GM21723 (cell line): ENCODE measurements around the gene POTEF.
"Not testable (repeated sequence)": the region's sequence is repeated elsewhere in the genome, so short reads cannot be mapped to it uniquely, and the experiment has no call there.

Experiments
- ATAC-seq: cut with Tn5 transposase; IDR thresholded peaks from one replicate; pipeline ENCODE4 v1.9.1; 2021; ENCODE audit warnings: mild to moderate bottlenecking, moderate library complexity; ENCODE audit not compliant: unreplicated experiment

Gene POTEF

DNA sequence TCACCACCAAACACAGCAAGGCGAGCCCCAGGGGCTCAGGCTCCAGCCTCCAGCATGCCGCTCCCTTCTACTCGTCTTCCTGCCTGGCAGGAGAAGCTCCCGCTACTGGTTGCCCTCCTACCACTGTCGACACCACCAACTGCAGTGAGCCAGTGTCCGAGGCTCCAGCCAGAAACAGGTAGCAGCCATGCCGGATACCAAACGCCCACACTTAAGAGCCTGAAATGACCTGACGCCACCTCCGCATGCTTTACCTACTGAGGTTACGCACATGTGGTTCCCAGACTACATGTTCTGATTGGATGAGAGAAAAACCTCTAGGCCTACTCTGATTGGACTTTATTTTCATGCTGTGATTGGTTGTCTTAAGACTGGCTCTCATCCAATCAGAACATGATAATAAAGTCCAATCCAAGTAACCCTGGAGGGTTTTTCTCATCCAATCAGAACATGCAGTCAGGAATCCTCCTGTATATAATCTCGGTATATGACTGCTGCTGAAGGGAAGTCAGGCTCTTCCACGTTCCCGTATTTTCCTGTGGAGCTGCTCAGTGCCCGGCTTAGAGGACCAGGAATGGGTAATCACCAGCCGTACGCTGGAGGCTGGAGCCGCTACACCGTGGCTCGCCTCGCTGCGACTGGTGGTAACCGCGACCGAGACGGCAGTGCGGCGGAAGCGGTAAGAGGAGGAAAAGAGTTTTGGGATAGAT is at the start of gene POTEF:
TSS of gene POTEF (minus strand) at position 103 of the 710 bp plus-strand sequence. CDS start 8,707 bp downstream, outside the sequence.
- ATAC-seq = not testable (repeated sequence)

DNA sequence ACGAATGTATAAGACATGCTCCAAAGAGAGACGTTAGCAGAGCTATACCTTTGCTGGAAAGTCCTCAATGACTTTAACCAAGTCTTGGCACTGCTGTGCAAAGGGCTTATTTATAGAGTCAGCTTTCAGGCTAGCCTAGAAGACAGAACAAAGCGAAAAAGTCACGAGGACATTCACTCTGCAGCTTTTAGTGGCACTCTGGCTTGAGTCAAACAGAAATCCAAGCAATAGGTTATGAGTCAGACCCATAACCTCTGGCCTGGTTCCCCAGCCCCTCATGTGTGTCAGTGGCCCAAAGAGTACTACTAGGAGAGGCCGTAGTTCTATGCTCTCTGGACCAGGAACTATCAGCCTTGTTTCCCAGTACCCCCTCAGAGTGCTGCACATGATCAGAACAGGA is 45.8 kb upstream of the POTEF start:
- peak; percentile 67 for ATAC-seq

DNA sequence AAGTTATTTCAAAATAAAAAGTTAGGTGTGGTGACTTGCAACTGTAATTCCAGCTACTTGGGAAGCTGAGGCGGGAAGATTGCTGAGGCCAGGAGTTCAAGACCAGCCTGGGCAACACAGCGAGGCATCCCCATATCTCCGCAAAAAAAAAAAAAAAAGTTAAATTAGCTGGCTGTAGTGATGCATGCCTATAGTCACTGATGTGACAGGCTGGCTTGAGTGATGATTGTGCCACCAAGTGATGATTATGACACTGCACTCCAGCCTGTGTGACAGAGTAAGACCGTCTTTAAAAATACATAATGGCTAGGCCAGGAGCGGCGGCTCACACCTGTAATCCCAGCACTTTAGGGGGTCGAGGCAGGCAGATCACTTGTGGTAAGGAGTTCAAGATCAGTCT is 40.9 kb upstream of the POTEF start:
- no peak for ATAC-seq

DNA sequence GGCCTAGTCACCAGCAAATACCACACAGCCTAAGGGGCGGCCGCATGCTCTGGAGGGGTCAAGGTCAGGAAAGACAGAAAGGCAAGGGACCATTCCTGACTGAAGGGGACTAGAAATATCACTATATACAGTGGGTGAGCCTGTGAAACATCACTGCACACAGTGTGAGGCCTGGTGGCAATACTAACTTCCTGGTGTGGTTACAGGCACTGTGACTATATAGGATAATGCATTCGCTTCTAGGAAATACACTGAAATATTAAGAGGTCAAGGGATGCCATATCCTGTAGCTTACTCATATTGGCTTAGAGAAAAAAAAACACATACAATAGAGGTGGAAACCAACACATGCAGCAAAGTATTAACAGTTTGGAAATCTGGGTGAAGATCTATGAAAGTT is 40.1 kb upstream of the POTEF start:
- not testable (repeated sequence) for ATAC-seq

DNA sequence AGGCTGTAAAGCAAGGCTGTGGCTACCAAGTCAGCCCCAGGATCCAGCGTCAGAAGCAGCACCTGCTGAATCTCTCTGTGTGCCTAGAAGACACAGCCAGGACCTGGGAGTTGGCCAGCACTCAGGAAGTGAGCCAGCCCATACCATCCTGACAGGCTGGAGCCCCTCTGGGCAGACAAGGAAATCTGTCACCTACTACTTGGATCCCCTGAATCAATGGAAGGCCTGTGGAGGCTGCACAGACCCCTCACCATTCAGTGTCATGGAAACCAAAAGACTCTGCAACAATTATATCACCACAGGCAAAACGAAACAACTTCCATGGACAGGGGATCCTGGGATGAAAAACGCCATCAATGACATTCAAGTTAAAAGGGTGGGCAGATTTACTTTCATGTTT is 37.6 kb upstream of the POTEF start:
- not testable (repeated sequence) for ATAC-seq

DNA sequence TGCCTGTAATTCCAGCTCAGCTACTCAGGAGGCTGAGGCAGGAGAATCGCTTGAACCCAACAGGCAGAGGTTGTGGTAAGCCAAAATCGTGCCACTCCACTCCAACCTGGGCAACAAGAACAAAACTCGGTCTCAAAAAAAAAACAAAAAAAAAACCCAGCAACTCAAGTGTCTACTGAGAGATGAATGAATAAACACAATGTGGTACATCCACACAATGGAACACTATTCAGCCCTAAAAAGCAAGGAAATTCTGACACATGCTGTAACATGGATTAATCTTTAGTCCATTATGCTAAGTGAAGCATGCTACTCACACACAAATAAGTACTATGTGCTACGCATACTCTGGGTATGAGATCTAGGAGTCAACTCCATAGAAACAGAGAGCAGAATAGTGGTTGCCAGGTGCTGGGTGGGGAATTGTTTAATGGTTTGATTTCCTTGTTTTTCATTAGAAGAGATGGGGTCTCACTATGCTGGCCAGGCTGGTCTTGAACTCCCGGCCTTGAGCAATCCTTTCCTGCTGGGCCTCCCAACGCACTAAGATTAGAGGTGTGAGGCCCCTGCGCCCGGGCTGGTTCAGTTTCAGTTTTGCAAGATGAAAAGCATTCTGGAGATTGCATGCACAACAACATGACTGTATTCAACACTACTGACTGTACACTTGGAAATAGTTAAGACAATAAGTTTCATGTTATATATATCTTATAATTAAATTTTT is 36.4 kb upstream of the POTEF start:
- no peak for ATAC-seq

DNA sequence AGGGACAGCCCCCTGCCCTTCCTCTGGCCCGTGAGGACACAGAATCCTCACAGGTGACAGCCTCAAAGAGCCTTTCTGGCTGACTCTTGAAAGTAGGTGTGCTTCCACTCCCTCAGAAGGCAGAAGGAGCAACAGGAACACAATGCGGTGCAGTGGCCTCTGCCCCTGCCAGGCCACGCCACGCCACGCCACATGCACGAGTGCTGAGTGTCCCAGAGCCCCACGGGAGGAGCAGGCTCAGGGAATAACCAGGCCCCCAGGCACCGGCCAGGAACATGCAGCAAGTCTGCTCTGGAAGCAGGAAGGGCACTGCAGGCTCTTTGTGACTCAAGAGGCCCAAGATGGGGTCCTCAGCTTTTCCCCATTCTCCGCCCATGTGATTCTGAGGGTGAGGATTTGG is 33.9 kb upstream of the POTEF start:
- no peak for ATAC-seq

DNA sequence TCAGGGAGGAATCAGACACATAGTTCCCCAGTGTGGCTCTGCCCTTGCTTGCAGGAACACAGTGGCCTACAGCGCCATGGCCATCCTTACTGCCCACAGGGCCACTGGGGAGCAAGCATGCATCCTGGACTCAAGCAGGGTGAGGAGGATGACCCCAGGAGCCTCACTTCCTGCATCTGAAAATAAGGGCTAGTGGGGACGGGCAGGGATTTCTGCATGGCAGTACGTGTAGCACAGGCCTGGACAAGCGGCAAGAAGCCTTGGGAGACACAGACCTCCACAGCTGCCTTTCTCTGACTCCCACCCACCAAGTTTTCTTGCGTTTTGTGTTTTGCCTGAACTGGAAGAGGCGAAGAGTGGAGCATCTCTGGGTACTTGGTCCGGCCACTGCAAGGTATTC is 33.5 kb upstream of the POTEF start:
- ATAC-seq = not testable (repeated sequence)

DNA sequence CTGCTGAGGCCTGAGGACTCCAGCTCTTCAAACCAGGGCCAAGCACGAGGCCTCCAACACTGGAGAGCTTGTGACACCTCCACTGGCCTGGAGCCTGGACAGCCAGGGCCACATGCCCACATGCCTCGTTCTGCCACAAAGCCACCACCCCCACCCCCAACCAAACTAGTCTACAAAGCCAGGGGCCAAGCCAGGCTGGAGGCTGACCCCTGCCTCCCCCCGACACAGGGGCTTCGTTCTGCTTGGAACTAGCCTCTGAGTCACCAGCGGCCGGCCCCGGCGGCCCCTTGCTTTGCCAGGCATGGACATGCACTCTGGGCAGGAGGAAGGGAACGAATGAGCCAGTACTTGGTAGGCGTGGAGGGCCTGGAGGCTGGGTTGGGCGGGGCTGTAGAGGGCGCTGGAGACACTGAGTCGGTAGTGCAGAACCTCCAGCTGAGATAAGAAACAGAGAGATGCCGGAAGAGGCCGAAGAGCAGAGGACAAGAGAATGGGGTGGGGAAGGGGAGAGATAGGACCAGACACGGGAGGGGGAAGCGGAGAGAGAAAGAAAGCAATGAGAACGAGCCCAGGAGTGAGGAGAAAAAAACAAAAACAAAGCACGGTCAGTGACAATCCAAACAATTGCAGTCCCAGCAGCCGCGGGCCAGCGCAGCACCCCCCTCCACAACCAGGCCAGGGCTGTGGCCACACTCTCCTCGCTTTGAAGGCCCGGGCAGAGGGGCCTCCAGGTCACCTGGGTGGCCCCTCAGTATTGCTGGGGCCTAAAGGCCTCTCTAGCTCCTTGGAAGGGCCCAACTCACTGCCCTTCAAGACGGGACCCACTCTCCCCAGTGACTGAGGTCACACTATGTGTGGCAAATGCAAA is 32.0 kb upstream of the POTEF start:
- not testable (repeated sequence) for ATAC-seq

DNA sequence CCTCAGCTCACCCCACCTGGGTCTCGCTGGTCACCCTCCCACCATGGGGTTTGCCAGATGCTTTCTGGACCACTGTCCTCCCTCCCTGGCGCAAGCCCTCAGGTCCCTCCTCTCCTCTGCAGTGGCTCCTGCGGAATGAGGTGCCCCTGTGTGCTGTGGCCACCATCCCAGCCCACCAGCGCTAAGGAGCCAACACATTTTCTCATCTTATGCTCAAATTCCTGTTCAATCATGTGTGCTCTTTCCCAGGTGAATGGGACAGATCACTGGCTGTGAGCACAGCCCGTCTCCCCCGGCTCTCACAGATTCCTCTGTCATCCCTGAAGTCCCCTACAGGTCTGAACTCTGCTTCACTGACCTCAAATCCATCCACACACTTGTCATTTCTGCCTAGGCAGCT is 31.1 kb upstream of the POTEF start:
- no peak for ATAC-seq

DNA sequence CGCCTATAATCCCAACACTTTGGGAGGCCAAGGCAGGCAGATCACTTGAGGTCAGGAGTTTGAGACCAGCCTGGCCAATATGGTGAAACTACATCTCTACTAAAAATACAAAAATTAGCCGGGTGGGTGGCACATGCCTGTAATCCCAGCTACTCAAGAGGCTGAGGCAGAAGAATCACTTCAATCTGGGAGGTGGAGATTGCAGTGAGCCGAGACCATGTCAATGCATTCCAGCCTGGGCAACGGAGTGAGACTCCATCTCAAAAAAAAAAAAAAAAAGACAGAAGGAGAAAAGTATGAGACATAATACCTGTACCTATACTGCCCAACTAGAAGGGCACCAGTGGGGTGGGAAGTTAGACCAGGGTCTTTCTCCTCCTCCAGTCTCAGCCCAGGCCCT is 30.4 kb upstream of the POTEF start:
- ATAC-seq = not testable (repeated sequence)

DNA sequence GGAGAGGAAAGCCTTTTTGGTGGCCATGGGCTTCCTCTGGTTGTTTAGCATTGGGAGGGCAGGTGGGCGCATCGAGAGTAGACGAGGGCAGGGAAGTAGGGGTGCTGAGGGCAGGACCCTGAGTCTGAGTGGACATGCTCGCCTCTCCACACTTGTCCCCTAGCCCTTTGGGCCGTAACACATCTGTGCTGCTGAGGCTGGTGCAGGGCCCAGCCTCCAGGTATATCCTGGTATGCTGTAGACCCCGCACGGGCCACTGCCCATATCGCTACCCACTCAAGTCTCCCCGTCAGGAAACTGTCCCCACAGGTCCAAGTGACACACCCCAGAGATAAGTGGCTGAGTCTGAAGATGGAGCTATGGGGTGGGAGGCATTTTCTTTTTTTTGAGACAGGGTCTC is 29.6 kb upstream of the POTEF start:
- ATAC-seq = no peak

DNA sequence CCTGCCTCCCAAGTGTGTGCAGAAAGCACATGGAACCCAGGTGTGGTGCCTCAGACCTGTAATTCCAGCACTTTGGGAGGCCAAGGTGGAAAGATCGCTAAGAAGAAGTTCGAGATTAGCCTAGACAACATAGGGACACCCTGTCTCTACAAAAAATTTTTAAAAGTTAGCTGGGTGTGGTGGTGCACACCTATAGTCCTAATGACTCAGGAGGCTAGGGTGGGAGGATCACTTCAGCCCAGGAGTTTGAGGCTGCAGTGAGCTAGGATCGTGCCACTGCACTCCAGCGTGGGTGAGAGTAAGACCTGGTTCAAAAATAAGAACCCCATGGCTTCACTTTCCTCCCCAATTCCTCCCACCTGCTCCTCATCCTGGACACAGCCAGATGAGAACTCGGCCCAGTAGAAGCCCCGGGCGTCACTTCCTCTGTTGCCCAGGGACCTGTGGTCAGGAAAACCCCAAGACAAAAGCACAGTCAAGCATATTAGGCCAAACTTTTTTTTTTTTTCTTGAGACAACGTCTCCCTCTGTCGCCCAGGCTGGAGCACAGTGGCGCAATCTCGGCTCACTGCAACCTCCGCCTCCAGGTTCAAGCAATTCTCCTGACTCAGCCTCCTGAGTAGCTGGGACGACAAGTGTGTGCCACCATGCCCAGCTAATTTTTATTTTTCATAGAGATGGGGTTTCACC is 28.9 kb upstream of the POTEF start:
- ATAC-seq = peak; percentile 88

DNA sequence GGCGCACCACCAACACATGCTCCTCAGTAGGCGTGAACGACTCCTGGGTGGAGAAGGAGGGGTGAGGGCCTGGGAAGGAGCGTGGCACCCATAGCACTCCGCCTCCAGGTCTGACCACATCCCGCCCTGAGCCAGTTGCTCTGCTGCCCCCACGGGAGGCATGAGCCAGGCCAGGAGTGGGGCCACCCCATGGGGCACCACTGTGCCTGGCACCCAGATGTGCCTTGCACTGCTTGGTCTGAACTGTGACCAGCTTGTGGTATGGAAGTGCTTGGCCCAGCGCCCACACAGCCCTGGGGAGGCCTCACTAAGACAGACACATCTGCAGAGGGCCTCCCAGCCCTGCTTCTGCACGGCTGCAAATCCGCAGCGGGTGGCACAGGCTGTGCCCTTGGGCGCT is 28.3 kb upstream of the POTEF start:
- ATAC-seq = peak; percentile 39

DNA sequence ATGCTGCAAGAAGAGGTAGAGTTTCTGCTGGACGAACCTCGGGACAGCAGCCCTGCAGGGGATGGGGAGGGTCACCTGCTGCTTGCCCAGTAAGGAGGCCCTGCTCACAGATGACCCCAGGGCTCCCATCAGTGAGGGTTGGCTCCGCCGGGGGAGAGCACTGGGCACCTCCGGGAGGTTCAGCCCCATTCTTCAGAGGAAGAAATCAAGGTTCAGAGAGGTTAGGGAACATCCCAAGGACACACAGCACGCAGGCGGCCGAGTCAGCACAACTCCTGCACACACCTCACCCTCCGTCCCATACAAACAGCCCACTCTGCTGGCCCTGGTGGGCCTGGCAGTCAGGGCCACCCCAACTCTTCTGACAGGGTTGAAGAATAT is 27.6 kb upstream of the POTEF start:
- no peak for ATAC-seq

DNA sequence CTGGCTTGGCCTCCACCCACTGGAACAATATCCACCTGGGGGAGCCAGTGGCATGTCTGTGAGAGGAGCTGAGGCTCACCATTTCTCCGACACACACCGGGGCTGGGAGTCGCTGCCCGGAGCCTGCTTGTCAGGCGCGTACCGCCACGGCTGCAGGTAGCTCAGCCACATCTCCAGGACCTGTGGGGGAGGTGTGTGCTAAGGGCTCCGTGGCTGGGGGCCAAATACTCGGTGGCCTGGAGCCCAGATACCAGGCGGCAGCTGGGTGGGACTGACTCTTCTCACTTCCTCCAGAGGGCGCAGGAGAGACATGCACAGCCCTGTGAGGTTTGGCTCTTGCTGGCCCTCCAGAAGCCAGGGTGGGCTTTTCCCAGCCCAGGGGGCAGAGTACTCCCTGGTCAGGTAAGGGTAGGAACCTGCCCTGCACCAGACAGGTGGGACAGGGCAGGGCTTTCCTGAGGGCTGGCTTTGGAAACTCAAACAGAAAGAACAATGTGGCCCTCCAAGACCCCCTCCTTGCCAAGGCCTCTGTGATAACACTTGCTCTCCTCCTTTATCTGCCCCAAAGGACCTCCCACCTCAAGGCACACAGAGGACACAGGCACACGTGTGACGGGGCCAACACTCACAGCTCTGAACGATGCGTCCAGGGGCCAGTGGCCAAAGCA is 27.1 kb upstream of the POTEF start:
- ATAC-seq = not testable (repeated sequence)

DNA sequence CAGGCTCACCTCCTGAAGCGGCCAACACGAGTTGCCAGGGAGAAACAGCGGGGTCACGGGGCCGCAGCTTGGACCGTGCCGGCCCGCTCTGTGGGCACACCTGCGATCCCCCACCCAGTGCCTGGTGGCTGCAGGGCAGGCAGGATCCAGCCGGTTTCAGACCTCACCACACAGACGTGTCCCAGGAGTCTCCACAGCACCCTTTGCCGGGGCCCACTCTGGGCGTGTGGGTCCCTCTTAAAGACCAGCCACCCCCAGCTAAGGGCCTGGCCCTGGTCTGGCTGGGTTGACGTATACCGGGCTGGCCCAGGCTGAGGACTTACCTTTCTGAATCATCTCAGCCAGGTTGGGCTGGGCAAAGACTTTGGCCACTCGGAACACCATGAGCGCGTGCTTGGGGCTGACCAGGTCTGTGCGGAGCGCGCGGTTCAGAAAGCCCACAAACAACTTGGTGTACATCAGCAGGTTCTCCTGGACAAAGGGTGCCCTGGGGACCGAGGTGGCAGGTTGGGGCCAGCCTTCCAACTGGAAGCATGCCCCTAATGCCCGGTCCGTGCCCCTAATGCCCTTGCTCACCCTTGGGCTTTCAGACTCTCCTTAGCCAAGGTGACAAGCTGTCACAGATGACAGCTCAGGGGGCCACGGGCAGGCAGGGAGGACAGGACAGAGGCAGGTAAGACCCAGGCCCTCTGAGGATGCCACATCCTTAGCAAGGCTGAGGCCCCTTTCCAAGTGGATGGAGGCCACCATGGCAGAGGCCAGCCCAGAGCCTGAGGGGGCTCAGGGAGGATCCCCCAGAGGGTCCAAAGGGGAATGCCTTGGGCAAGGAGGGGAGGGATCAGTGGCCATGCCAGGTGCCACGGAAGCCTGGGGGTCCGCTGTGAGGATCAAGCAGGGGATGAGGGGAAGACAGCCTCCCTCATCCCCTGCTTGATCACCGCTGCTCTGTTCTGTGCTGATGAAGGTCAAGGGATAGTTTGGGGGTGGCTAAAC is 26.0 kb upstream of the POTEF start:
- ATAC-seq = no peak

DNA sequence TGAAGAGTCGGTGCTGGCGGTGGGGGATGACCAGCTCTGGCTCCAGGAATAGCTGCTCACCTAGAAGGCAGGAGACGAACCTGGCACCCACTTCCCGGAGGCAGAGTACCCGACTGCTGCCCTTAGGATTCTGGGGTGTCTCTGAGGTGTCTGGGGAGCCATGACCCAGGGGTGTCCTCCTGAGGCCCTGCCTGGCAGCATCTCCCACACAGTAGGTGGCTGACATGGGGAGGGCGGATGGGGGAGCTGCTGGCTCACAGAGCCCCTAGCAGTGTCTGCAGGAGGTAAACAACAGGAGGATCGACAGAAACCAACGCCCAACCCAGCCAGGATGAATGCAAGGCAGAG is 25.4 kb upstream of the POTEF start:
- not testable (repeated sequence) for ATAC-seq

DNA sequence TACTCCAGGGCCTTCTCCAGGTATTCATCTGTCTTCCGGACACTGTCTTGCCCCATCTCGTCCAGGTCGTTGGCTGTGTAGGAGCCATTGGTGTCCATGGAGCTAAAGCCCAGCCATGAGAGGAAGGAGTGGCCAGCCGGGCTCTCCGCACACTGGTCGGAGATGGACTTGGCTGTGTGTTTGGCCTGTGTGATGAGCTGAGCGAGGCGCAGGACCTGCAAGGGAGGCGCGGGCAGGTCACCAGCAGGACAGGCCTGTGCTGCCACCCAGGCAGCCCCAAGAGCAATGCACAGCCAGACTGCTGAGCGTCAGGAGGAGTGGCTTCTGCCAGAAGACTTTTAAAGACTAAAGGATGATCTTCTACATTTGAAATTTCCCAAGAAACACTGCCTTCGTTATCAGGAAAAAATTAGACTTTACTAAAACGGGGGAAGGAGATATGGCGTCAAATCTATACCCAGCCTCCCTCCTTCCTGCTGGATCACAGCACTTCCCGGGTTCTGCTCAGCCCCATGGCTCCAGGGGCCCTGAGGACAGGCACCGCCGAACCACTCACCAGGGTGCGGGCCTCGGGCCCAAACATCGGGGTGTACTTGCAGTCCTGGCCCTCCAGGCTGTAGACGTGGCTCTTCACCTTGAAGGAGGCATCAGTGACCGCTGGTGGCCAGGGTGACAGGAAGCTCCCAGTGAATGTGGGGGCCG is 24.9 kb upstream of the POTEF start:
- not testable (repeated sequence) for ATAC-seq
